PC-3 (cell line): ENCODE results near the gene RFTN1.

Experiments
- EZH2 ChIP-seq: fragments of 300-600 bp; sonication (generic); IDR thresholded peaks from one replicate; pipeline ENCODE4 v1.6.1; 2017; ENCODE audit warnings: antibody characterized with exemption, mild to moderate bottlenecking, low read length; ENCODE audit not compliant: unreplicated experiment
- EZH2phosphoT487 ChIP-seq: fragments of 300-600 bp; sonication (generic); IDR thresholded peaks from 2 replicates; pipeline ENCODE4 v1.6.1; 2018; ENCODE audit warnings: mild to moderate bottlenecking, antibody characterized with exemption, low read length, borderline replicate concordance
- TF ChIP-seq, protein P1 (sequence below): fragments of 300-600 bp; sonication (generic); conservative IDR thresholded peaks from 2 replicates; pipeline ENCODE4 v1.5.1; 2017; ENCODE audit warnings: antibody characterized with exemption, low read depth, mild to moderate bottlenecking, low read length

DNA sequence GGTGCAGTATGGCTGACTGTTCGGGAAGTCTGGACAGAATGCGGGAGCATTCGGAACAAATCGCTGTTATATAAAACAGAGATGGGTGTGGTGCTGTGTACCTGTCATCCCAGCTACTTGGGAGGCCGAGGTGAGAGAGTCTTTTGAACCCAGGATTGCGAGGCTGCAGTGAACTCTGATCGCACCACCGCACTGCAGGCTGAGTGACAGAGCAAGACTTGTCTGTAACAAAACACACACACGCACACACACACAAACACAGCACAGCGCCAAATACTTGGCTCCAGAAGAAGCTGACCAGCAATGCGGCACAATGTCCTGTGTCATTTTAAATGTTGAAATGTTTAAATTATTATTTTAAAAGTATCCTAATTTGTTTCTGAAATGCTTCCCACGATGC is 12.6 kb downstream of the RFTN1 start:
- TF ChIP-seq, protein P1, sequence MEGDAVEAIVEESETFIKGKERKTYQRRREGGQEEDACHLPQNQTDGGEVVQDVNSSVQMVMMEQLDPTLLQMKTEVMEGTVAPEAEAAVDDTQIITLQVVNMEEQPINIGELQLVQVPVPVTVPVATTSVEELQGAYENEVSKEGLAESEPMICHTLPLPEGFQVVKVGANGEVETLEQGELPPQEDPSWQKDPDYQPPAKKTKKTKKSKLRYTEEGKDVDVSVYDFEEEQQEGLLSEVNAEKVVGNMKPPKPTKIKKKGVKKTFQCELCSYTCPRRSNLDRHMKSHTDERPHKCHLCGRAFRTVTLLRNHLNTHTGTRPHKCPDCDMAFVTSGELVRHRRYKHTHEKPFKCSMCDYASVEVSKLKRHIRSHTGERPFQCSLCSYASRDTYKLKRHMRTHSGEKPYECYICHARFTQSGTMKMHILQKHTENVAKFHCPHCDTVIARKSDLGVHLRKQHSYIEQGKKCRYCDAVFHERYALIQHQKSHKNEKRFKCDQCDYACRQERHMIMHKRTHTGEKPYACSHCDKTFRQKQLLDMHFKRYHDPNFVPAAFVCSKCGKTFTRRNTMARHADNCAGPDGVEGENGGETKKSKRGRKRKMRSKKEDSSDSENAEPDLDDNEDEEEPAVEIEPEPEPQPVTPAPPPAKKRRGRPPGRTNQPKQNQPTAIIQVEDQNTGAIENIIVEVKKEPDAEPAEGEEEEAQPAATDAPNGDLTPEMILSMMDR, result no peak
- TF ChIP-seq EZH2phosphoT487, result no peak
- no peak for TF ChIP-seq EZH2
